ENCODE results near the gene TAPBP.
A peak's percentile ranks its signal among the peaks of the same experiment; 100 is the strongest.

Gene TAPBP

GRCh38 chr6:33319939-33320314, 6.0 kb upstream of the TAPBP start:
- no peak for DNase-seq (ENCODE audit: low spot score)

- DNase-seq (ENCODE audit: low spot score) = no peak
Observed at GRCh38 chr6:33318426-33319073, 4.7 kb upstream of the TAPBP start.

- peak; percentile 99 for DNase-seq (ENCODE audit: low spot score)
Observed at GRCh38 chr6:33317669-33318425, 4.0 kb upstream of the TAPBP start, which contains the start of gene ZBTB22. Gene ZBTB22 (minus strand): TSS chr6:33317744. CDS start chr6:33316916, 828 bp downstream.

- DNase-seq (ENCODE audit: low spot score) = peak; percentile 41
Observed at GRCh38 chr6:33317419-33317668, 3.5 kb upstream of the TAPBP start.

- no peak for DNase-seq (ENCODE audit: low spot score)
Observed at GRCh38 chr6:33316603-33317418, 2.9 kb upstream of the TAPBP start.

GRCh38 chr6:33315793-33316602, 2.1 kb upstream of the TAPBP start:
- DNase-seq (ENCODE audit: low spot score) = no peak

GRCh38 chr6:33314943-33315792, 1.3 kb upstream of the TAPBP start:
- DNase-seq (ENCODE audit: low spot score) = no peak

- DNase-seq (ENCODE audit: low spot score) = peak; percentile 62
Observed at GRCh38 chr6:33314515-33314942, 651 bp upstream of the TAPBP start.

- DNase-seq (ENCODE audit: low spot score) = peak; percentile 53
Observed at GRCh38 chr6:33313105-33313708, 671 bp downstream of the TAPBP start.

- peak; percentile 85 for DNase-seq (ENCODE audit: low spot score)
Observed at GRCh38 chr6:33312361-33313104, 1.3 kb downstream of the TAPBP start.

GRCh38 chr6:33306356-33306755, 7.5 kb downstream of the TAPBP start:
- no peak for DNase-seq (ENCODE audit: low spot score)

- no peak for DNase-seq (ENCODE audit: low spot score)
Observed at GRCh38 chr6:33305052-33305451, 8.8 kb downstream of the TAPBP start.

- DNase-seq (ENCODE audit: low spot score) = no peak
Observed at GRCh38 chr6:33304216-33304615, 9.7 kb downstream of the TAPBP start.

GRCh38 chr6:33301877-33302276, 12.0 kb downstream of the TAPBP start:
- DNase-seq (ENCODE audit: low spot score) = no peak

GRCh38 chr6:33299237-33299944, 14.5 kb downstream of the TAPBP start:
- peak; percentile 88 for DNase-seq (ENCODE audit: low spot score)

- peak; percentile 86 for DNase-seq (ENCODE audit: low spot score)
Observed at GRCh38 chr6:33298773-33299236, 15.1 kb downstream of the TAPBP start, which contains the start of gene RGL2. Gene RGL2 (minus strand): TSS chr6:33298942. CDS start chr6:33298610, 332 bp downstream.

GRCh38 chr6:33297956-33298772, 15.7 kb downstream of the TAPBP start:
- DNase-seq (ENCODE audit: low spot score) = peak; percentile 69

GRCh38 chr6:33297406-33297955, 16.4 kb downstream of the TAPBP start:
- DNase-seq (ENCODE audit: low spot score) = no peak
